ENCODE data around the gene HCN2.

GRCh38 chr19:650121-650520, 60.4 kb downstream of the HCN2 start:
- TF ChIP-seq NPAS2 (CRISPR knock-in tag; IDR thresholded peaks at IDR 0.05; ENCODE audit: borderline replicate concordance) (no peak), ZNF275 (CRISPR knock-in tag; IDR thresholded peaks at IDR 0.05; ENCODE audit: borderline replicate concordance) (no peak), JUN (CRISPR knock-in tag; IDR thresholded peaks at IDR 0.05) (no peak), ETS1 (CRISPR knock-in tag; IDR thresholded peaks at IDR 0.05) (no peak), SNAPC5 (CRISPR knock-in tag; IDR thresholded peaks at IDR 0.05; ENCODE audit: borderline replicate concordance) (no peak), KAT2B (IDR thresholded peaks at IDR 0.05; ENCODE audit: borderline replicate concordance, low read depth, low read length) (no peak), HMG20A (CRISPR knock-in tag; IDR thresholded peaks at IDR 0.05; ENCODE audit: borderline replicate concordance) (no peak), ZNF839 (CRISPR knock-in tag; IDR thresholded peaks at IDR 0.05; ENCODE audit: borderline replicate concordance) (no peak), ZNF512B (CRISPR knock-in tag; IDR thresholded peaks at IDR 0.05; ENCODE audit: borderline replicate concordance) (no peak), EZH2 (conservative IDR thresholded peaks at IDR 0.05; ENCODE audit: low read depth, low read length) (no peak), ZSCAN30 (CRISPR knock-in tag; IDR thresholded peaks at IDR 0.05) (no peak), CHD4 (IDR thresholded peaks at IDR 0.05; ENCODE audit: borderline replicate concordance, low read length) (no peak), ASH2L (IDR thresholded peaks at IDR 0.05; ENCODE audit: insufficient read length, low read depth, low read length) (no peak), ELF1 (CRISPR knock-in tag; IDR thresholded peaks at IDR 0.05) (no peak)

Data from HepG2 (cell line).